HG02973 (cell line): ENCODE results near the gene THADA.
"Not testable (repeated sequence)": the region's sequence is repeated elsewhere in the genome, so short reads cannot be mapped to it uniquely, and the experiment has no call there.

Source experiments
- ATAC-seq: cut with Tn5 transposase; IDR thresholded peaks from one replicate; pipeline ENCODE4 v1.9.1; 2021; ENCODE audit warnings: moderate library complexity; ENCODE audit not compliant: unreplicated experiment

The THADA gene

DNA sequence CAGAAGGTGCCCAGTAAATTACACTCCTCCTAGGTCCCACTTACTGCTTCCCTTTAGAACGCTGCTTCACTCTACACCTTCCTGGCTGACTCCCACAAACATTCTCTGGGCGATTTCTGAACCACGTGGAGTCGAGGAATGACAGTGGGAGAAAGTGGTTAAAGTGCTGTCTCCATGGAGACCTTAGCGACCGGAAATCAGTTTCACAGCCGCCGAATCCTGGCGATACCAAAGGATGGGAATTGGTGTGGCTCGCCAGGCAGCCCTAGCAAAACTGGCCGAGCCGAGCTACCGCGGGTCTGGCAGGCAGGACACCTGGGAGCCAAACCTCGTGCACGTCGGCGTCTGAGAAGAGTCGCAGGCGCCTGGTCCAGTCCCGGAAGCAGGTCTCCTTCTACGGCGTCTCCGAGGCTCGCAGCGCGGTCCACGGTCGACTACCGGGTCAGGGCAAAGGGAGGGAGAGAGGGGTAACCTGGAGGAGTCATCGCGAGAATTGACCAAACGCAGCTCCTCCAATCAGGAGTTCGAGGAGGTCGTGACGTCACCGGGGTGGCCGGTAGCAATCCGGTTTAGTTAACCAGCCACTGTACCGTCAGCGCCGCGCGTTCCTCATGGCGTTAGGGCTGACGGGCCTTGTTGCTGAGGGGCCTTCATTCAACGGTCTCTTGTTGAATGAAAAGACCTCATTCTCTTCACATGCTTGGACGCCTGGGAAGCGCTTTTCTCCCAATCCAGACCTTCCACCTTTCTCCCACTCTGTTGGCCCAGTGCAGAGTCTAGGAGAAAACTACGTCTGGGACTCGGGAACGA is at the start of gene THADA:
THADA (minus strand) TSS at position 436 of the 810 bp plus-strand sequence. CDS start 3,646 bp downstream, outside the sequence.
- peak; percentile 97 for ATAC-seq

GRCh38 chr2:43643680-43644079 is 47.8 kb upstream of the THADA start:
- ATAC-seq, result no peak

- ATAC-seq, result no peak
Measured at GRCh38 chr2:43642363-43642762, 46.5 kb upstream of the THADA start.

- peak; percentile 100 for ATAC-seq
Measured at GRCh38 chr2:43637030-43637803, 41.4 kb upstream of the THADA start, which contains the start of gene PLEKHH2. Gene PLEKHH2 (plus strand): TSS chr2:43637260. CDS start chr2:43644674, 7,414 bp downstream.

DNA sequence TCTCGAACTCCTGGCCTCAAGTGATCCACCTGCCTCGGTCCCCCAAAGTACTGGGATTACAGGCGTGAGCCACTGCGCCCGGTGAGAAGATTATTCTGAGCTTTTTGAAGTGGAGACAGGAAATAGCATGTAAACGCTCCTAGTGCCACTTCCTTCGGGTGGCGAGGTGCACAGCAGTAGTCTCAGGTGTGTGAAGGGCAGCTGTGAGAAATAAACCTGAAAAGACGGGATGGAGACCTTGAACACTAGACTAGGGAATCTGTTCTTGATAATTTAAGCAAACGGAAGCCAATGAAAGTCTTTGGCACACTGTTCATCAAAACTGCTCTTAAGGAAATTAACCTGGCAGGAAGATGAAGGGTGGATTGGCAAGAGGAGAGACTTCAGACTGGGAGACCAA is 40.8 kb upstream of the THADA start:
- ATAC-seq, result no peak

GRCh38 chr2:43636153-43636552 is 40.3 kb upstream of the THADA start:
- not testable (repeated sequence) for ATAC-seq

DNA sequence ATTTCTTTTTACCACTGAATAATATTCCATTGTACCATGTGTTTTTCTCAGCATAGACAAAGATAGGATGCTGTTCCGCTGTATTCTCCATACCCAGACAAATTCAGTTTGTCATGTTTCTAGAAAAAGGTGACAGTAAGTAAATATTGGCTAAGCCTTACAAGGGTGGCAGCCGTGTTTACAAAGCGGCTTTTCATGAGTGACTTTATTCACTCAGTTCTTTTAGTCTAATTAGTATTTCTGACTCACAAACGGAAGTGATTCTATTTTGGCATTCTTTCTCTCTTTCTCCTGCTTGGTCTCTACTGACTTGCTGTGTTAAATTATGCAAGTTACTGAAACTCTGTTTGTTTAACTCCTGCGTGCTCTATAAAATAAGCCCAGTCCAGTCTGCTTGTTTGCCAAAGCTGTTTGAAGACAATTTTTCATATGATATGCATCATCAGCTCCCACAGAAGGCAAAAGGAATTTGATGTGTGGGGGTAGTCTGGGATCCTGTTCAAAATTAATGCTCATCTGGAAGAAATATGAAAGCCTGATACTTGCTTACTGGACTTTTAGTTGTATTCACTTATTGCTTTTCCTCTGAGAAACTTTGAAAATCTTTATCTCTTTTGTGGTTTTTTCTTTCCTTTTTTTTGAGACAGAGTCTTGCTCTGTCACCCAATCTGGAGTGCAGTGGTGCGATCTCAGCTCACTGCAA is 38.9 kb upstream of the THADA start:
- ATAC-seq, result no peak

DNA sequence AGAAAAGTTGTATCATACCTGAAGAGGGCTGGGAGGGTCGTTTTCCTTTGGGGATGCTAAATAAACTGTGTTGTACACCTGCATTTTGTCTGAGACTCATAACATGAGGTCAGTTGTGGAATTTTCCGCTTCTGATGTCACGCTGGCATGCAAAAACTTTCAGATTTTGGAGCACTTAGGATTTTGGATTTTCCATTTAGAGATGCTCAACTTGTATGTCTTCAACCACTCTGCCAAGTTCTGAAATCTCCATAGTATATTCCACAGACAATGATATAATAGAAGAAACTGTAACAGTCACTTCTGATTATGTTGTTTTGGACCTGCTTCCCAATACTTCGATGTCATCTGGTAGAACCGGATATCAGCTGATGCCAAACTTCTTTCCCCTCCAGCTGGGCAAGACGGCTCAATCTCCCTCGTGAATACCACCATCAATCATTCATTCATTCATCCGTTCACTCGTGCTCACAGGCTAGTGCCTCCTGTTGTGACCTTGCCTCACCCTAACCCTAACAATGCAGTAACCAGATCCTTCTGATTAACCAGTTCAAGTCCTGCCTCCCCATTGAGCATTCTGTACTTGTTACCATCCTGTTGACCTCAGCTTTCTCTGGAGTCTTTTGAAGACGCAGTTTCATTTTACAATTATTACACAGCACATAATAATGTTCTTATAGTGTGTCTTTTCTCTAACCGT is 35.9 kb upstream of the THADA start:
- ATAC-seq, result no peak

GRCh38 chr2:43622931-43623451 is 27.2 kb upstream of the THADA start:
- ATAC-seq, result no peak

DNA sequence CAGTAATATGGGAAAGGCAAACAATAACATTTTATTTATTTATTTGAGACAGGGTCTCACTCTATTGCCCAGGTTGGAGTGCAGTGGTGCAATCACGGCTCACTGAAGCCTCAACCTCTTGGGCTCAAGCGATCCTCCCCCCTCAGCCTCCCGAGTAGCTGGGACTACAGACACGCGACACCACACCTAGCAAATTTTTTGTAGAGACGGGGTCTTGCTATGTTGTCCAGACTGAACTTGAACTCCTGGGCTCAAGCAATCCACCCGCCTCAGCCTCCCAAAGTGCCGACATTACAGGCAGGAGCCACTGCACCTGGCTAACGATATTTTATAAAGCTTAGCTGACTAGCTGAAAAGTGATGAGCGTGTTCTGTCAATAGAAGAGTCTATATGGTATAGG is 23.7 kb upstream of the THADA start:
- no peak for ATAC-seq

DNA sequence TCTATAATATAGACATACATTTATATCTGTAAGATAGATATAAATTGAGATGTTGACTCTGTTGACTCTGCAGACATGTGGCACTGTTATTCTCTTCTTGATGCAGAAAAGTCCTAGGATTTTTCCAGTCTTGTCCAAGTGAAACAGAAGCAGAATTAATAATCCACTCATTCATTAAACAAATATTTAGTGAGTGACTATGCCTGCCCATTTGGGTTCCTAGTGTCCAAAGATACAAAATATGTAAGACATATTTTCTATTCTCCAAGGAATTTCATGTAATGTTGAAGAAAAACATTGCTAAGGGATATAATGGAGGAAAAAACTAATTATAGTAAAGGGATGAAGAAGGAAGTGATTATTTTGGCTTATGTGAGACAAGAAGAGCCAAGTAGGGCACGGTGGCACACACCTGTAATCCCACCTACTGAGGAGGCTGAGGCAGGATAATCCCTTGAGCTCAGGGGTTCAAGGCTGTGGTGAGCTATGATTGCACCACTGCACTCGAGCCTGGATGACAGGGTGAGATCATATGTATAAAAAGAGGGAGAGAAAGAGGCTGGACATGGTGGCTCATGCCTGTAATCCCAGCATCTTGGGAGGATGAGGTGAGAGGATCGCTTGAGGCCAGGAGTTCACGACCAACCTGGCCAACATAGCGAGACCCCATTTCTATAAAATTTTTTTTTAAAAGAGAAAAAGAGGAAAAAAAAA is 21.3 kb upstream of the THADA start:
- no peak for ATAC-seq

DNA sequence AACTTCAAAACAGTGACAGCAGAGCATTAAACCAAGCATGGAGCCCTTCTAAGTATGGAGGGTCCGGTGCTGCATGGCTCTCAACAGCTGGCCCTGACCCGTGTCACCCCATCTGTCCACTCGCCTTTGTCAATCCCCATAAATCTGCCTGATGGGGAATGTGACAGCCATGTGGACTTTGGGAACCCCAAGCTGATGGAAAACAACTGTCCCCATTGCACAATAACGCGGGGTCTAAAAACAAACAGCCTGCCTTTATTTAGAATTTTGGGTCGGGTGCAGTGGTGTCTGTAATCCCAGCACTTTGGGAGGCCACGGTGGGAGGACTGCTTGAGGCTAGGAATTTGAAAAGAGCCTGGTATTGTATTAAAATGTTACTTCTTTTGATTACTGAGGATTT is 17.1 kb upstream of the THADA start:
- ATAC-seq, result no peak

DNA sequence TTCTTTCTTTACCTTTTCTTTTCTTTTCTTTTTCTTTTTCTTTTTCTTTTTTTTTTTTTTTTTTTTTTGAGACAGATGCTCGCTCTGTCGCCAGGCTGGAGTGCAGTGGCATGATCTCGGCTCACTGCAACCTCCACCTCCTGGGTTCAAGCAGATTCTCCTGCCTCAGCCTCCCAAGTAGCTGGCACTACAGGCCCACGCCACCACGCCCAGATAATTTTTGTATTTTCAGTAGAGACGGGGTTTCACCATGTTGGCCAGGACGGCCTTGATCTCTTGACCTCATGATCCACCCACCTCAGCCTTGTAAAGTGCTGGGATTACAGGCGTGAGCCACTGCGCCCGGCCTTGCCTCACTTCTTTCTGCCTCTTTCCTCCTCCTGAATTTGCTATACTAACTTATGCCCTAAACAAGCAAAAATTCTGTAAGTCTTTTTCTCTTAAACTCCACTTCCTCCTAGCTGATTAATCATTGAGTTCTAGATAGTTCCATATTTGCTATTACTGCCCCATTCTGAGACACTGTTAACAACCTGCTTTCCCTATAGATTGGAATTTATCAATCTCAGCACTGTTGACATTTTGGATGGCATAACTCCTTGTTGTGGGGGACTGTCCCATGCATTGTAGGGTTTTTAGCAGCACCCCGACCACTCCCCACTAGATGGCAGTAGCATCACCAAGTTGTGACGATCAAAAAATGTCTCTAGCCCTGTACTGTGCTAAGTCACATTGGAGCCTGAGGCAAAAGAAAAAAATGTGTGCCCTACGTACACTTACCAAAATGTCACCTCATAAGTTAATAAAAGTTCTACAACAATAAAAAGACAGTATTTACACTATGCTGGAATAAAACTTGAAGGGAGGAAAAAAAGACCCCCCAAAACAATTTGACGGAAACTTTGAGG is 16.4 kb upstream of the THADA start:
- ATAC-seq, result peak; percentile 72

DNA sequence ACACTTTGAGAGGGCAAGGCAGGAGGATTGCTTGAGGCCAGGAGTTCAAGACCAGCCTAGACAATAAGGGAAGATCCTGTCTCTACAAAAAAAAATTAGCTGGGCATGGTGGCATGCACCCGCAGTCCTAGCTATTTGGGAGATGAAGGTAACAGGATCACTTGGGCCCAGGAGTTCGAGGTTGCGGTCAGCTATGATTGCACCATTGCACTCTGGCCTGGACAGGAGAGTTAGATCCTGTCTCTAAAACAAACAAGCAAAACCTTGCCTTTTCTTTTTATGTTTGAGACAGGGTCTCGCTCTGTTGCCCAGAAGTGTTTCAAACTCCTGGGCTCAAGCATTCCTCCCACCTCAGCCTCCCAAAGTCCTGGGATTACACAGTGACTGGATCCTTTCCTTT is 14.5 kb upstream of the THADA start:
- ATAC-seq, result no peak

- peak; percentile 69 for ATAC-seq
Measured at GRCh38 chr2:43609290-43609918, 13.6 kb upstream of the THADA start.

DNA sequence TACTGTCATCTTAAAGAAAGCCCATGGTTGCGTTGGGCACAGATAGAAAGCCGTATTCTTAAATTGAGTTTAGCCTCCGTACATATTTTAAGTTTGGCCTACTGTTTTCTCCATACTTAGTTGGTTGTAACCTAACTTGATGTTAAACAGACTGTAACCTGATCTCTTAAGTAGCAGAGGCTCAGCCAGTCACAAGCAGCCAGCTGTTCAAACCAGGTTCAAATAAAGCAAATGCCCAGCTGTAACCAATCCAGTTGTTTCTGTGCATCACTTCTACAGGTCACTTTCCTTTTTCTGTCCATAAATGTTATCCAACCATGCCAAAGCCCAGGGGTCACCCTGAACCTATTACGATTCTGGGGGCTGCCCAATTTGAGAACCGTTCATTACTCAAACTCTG is 10.0 kb upstream of the THADA start:
- ATAC-seq, result no peak

GRCh38 chr2:43605079-43605655 is 9.3 kb upstream of the THADA start:
- no peak for ATAC-seq

GRCh38 chr2:43604674-43605073 is 8.8 kb upstream of the THADA start:
- ATAC-seq, result no peak
